Esophagus squamous epithelium (tissue), 4 donors: ENCODE measurements around the gene METTL21C.

Experiments
- CTCF ChIP-seq, 6 experiments: fragments of 450-650 bp in 4 of 6; fragments of 200-600 bp in 2 of 6; sonication (generic) in 2 of 6; IDR thresholded peaks; one replicate each; pipeline ENCODE4 v1.5.1; 2016 to 2019; ENCODE audit warnings: antibody characterized with exemption in 6 of 6, mild to moderate bottlenecking in 4 of 6, moderate library complexity in 4 of 6
- POLR2A ChIP-seq, 4 donors: fragments of 450-650 bp; IDR thresholded peaks; one replicate each; pipeline ENCODE4 v1.6.1; 2017; ENCODE audit warnings: antibody characterized with exemption in 4 of 4, mild to moderate bottlenecking in 4 of 4, moderate library complexity in 3 of 4

- no peak for TF ChIP-seq CTCF (IDR thresholded peaks at IDR 0.05)
- TF ChIP-seq POLR2A (IDR thresholded peaks at IDR 0.05) = no peak
Measured at GRCh38 chr13:102726430-102726829, 31.6 kb upstream of the METTL21C start.
